SW480 (cell line): ENCODE results near the gene PSMC2.

Experiments used
- DNase-seq: peaks from one replicate; pipeline ENCODE4 v3.0.0-alpha.2; 2016; ENCODE audit warnings: low spot score

PSMC2 gene

DNA sequence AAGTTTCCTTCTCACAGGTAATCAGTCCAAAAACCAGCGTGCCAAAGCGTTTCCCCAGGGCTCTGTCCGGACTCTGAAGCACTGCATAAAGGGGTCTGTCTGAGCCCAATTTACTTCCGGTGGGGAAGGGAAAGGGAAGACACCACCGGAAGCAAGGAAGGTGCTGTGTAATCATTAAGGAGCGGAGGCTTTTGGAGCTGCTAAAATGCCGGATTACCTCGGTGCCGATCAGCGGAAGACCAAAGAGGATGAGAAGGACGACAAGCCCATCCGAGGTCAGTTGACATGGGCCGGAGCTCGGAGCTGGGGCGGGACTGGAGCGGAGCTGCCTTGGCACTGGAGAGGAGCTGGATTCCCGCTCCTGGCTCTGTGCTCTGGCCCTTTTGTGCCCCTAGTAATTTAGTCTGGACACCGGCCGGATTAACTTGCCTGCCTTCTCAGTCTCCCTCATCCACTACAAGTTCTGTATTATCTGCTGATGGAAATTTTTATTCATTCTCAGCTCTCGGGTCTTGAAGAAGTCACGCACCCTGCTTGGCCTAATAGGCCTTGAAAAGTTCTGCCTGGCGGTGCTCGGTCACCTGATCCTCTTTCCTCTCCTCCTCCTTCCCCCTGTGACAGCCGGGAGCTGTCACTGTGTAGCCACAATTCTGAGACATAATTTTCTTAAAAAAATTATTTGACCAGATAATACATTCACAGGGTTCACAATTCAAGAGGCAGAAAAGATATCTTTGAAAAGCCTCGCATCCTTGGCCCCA lies at the start of gene PSMC2:
TSS of gene PSMC2 (plus strand) at position 137 of the 761 bp plus-strand sequence. CDS start at position 206, 69 bp downstream.
- peak; percentile 97 for DNase-seq

DNA sequence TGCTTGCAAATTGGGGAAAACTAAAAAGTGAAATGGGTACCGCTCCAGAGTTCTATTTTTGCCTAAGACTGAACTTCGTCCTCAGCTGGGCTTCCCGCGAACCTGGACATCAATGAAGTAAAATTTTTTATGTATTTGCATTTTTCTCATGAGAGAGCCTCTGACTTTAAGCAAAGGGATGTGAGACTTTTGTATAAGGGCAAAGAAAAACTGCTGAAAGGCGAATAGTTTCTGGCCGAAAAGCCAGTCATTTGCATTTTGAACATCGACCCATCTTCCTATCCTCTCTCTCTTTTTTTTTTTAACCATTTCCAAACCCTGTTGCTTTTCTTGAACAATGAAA lies 49.6 kb upstream of the PSMC2 start:
- DNase-seq, result no peak

DNA sequence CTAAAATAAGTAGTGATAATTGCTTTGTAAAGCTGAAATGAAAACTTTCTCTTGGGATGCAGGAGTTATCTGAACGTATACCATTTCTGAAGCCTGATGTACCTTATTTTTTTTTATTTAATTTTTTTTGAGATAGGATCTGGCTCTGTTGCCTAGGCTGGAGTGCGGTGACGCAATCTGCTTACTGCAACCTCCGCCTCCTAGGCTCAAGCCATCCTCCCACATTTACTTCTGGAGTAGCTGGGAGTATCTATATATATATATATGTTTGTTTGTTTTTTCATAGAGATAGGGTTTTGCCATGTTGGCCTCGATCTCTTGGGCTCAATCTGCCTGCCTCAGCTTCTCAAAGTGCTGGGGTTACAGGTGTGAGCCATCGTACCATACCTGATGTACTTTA lies 47.8 kb upstream of the PSMC2 start:
- no peak for DNase-seq

DNA sequence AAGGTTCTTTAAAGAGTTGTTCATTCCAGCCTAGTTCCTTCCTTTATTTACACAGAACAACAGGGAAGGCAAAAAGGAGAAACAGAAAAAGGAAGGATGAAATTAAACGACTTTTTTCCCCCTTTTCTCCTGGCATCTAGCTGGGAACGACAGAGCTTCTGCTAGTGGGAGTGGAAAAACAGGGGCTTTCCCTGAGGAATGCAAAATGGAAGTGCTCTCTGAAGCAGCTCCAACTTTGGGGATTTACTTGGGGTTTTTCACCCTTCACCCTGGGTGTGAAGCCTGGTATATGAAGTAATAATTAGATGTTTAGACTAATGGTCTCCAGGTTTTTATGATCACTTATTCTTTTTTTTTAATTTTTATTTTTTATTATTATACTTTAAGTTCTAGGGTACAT lies 46.0 kb upstream of the PSMC2 start:
- DNase-seq, result no peak

DNA sequence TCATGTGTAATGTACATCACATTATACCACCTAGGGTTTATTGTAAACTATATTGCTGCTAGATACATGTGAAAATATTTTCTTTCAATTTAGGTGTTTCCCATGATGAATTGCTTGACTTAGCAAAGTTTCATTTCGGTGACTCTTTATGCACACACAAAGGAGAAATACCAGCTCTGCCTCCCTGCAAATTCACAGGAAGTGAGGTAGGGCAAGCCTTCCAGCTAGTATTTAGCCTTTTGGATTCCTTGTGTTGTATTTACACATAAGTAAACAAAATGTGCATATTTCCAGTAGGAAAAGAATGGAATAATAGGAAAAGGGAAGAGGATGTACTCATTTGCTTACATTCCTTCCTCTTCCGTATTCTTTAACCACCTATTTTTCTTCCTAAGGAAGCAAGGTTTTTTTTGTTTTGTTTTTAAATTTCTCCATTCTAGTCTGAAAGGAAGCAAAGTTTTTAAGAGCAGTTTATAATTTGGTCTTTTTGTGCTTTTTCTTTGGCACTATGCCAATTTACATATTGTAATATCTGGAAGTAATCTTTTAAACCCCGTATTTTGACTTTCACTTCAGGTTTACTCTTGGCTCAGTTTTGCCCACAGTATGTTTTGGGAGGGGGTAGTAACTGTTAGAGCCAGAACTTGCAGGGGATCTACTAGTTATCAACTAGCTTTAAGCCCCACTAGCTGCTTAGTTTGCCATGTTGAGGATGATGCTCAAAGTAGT lies 39.8 kb upstream of the PSMC2 start:
- no peak for DNase-seq

DNA sequence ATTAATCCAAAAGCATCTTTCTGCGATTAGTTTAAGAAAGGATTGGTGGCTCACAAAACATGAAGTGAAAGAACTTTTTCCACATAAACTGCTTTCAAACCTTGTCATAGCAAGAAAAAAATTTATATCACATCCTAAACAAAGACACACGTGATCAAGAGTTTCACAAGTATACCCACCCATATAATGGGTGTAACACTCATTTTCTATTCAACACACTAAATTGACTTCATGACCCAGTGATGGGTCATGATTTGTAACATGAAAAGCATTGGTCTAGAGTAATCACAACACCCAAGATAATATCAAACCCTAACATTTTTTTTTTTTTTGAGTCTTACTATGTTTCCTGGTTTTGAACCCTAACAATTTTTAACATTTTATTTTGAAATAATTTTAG lies 32.6 kb upstream of the PSMC2 start:
- DNase-seq, result no peak

DNA sequence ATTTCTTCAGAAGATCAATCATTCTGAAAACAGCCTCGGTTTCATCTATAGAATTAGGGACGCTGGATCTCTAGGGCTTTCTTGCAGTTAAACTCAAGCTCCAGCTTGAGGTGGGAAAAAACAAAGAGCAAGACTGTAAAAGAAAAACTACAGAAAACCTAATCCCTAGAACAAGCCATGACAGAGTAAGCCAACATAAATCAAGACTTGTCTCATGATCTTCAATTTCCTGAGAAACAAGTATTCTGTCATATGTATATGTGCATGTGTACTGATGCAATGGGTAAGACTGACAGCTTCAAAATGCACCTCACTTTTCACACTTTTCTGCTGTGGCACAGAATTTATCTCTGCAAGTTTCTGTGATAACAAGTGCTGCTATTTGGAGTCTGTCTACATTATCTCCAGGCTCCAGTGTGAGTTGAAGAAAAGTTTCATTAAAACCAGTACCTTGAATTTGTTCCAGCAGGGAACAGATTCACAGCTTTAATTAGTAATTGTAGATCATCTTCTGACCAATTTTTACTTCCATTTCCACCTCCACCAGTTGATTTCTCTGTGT lies 31.0 kb upstream of the PSMC2 start:
- DNase-seq, result no peak

DNA sequence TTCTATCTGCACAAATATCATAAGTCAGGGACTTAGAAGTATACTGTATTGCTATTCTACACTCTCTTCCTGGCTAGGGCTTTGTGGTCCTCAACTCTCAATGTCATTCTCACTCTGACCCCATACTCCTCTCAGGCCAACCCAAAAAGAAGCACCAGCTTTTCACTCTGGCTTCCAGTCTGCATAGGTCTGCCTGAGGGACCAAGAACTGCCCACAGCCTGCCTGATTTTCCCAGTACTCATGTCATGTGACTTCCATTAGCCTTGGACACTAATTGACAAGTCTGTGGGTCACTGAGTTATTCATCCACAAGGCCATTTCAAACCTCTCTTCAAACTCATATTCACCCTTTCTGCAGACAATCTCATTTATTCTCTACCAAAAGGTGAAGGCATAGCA lies 30.4 kb upstream of the PSMC2 start:
- DNase-seq, result no peak

DNA sequence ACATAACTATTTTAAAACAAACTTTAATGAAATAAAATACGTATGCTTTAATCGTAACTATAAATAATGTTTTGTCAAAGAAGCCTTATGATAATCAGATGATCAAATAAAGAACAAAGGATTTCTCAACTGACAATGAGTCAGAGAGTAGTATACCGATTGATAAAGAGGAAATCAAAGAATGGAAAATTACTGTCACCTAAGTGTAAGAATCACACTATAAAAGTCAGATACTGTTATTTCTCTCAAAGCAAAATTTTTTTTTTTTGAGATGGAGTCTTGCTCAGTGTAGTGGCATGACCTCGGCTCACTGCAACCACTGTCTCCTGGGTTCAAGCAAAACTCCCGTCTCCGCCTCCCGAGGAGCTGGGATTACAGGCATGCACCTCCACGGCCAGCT lies 21.7 kb upstream of the PSMC2 start:
- DNase-seq, result no peak

DNA sequence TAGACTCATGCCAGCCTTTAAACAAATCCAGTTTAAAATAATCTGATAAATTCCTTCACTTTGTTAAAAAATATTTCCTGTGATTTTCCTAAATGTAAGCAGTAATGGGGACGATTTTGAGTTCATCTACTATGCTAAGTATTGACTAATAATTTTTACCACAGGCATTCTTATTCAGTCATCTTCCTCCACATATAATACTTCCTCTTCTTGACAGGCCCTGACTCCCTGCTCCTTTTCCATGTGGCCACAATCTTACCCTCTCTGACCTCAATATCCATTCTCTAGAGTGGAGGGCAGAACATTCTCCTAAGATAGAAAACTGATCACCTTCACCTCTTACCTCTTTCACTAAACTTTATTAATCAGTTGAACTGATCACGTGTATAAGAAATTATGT lies 10.7 kb upstream of the PSMC2 start:
- no peak for DNase-seq

DNA sequence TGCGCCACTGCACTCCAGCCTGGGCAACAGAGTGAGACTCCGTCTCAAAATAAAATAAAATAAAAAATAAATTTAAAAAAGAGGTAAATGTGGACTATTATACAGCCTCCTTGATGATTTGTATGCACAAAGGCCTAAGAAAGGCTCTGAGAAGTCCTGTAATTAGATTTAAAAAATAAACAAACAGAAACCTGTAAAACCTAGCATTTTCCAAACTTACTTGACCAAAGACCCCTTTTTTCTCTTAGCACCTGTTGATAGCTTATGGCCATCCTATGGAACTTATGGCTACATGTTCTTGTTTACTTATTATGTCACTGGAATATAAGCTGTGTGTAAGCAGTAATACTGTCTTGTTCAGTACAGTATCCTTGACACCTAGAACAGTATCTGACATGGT lies 8.6 kb upstream of the PSMC2 start:
- DNase-seq, result no peak

DNA sequence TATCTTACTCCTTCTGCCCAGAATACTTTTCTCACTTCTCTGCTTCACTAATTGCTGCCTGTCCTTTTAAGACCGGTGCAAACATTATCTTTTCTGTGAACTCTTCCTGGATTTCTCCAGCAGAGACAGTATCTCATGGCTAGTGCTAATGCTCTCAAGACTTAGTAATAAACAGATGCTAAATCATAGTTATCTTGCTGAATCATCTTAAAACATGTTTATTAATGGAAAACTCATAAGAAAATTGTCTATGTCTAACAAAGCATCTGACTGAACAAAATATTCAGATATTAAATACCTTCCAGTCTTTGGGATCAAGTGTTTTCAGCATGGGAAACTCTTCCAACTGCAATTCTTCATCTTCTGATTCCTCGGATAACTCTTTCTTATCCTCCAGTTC lies 6.0 kb upstream of the PSMC2 start:
- no peak for DNase-seq

DNA sequence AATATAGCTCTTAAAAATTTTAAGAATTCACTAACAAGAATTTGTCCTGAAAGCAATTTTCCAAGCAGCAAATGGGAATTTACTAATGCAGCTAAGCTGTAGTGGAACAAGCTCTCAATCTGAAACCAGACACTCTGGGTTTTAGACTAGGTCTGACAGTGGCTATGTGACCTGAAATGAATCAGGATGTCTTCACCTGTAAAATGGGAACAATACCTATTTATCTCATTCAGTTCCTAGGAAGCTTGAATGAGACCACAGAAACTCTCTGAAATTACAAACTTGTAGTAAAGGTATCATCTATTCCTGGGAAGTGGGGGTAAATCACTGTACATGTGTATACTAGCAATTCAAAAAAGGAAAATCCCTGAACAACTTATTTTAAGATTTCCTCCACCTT lies 4.1 kb upstream of the PSMC2 start:
- no peak for DNase-seq

DNA sequence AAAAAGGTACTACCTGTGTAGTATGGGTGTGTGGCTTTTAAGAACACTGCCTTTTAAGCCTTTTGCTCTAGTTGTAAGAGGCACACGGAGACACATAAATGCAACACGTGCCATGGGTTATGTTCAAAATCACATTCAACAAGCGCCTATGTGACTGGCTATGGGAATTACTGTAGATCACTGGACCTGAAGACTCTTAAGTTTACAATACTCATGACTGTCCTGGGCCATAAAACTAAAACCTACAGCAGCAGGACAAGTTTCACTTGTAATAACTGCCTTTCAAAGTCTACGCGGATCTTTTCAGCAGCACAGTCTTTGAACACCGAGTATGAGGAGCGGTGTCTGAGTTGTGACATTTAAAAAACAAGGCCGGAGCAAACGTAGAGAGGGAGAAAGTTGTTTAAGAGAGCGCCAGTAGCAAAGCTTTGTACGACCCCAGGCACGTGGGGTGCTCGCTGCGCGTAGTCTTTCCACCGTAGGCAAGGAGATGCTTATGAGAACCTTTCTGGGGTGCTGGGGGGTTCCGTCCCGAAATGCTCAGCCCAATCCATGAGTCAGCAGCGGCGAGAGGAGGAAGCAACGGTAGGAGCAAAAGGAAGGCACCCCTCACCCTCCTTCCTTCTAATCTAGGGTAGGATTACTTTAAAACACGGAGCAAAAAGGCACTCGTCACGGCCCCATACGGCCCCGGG lies 3.5 kb upstream of the PSMC2 start:
- peak; percentile 53 for DNase-seq

DNA sequence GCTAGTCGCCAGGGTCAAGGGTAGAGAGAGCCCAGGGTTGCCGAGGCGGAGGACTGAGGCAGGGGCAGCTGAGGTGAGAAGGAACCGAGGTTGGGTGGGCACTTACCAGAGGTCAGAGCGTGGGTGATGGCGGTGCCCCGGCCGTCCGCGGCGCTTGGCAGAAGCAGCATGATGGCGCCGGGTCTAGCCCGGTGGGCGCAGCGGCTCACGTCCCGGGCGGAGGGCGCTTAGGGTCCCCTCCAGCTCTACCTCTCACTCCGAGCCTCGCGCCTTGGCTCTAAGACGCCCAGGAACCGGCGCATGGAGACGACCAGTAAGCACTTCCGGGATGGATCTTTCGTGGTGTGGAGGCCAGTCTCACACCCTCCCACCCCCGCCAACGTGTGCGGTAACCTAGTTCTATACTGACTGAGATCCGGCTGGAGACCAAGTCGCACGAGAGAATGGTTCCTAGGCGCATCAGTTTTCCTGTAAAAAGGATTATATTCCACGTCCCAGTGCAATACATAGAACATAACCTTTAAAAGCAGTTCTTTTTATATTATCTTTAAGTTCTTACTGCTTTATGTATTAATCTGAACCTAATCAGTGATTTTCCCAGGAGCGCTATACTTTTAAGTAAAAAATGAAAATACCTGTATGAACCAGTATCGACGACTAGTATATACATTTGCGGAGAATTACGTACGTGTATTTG lies 2.8 kb upstream of the PSMC2 start, which contains the start of gene DNAJC2:
TSS of gene DNAJC2 (minus strand) at position 315 of the 697 bp plus-strand sequence. CDS start at position 170, 145 bp downstream.
- peak; percentile 98 for DNase-seq

DNA sequence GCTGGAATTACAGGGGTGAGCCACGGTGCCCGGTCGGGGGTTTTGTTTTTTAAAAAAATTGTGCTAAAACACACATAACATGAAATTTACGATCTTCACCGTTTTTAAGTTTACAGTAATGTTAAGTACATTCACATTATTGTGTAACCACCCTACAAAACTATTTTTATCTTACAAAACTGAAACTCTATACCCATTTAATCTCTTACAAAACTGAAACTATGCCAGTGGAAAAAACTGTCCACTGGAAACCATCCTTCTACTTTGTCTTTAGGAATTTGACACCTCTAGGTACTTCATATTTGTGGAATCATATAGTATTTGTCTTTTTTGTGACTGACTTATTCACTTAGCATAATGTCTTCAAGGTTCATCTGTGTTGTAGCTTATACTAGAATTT lies 1.0 kb upstream of the PSMC2 start:
- DNase-seq, result no peak

DNA sequence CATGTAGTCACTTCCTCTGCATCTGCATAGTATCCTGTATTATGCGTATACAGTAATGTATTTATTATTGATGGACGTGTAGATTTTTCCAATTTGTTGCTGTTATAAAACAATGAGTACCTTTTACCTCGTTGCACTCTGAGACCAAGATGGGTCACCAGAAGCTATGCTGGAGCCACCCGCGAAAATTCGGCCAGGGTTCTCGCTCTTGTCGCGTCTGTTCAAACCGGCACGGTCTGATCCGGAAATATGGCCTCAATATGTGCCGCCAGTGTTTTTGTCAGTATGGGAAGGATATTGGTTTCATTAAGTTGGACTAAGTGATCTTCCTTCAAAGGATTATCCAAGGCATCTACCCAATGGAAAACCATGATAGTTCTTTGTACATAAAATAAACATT lies 1.0 kb downstream of the PSMC2 start:
- no peak for DNase-seq

DNA sequence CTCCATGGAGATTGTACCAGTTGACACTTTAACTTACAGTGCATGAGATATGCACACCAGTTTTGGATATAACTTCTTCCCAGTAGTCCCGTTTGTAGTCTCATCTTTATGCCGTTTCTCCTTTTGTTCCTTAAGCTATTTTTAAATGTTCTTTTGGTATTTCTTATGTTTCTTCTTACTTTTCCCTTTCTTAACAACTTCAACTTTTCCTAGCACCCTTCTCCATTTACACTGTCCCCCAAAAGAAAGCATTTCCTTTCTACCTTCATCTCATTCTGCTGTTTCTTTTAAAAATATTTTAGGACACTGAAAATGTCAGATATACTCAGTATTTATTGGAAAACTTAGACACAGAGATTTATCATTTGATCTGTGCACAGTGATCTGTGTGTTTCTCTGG lies 1.5 kb downstream of the PSMC2 start:
- no peak for DNase-seq

DNA sequence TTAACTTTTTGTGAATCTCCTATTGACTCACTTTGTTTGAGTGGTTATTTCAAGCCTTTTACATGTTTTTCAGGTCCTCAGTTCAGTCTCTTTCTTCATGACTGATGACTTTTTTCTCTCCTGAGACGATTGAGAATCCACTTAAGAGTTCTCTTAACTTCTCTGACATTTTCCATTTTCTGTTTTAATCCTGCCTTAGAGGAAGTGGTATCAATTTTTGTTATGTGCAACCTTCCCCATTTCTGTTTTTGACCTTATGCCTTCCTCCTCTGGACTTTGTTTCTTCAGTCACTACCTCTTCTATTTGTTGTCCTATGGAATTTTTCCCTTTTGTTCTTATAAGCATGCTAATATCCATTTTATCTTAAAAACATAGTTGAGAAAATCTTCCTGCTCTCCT lies 2.4 kb downstream of the PSMC2 start:
- DNase-seq, result no peak

DNA sequence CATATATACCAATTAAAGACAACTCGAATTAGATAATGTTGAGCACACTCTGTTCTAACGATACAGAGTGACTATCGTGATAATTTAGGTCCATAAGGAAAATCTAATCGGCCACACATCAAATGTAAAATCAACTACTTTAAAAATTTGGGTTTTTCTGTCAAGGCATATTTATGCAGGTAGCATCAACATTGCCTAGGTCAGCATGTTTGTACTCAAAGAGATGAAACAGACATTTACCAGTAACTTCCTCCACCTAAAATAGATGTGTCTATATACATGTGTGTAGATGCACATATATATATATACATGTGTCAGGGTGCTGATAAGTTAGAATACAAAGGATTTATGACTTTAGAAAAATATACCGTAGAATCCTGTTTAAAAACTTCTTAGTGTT lies 22.0 kb downstream of the PSMC2 start:
- no peak for DNase-seq

DNA sequence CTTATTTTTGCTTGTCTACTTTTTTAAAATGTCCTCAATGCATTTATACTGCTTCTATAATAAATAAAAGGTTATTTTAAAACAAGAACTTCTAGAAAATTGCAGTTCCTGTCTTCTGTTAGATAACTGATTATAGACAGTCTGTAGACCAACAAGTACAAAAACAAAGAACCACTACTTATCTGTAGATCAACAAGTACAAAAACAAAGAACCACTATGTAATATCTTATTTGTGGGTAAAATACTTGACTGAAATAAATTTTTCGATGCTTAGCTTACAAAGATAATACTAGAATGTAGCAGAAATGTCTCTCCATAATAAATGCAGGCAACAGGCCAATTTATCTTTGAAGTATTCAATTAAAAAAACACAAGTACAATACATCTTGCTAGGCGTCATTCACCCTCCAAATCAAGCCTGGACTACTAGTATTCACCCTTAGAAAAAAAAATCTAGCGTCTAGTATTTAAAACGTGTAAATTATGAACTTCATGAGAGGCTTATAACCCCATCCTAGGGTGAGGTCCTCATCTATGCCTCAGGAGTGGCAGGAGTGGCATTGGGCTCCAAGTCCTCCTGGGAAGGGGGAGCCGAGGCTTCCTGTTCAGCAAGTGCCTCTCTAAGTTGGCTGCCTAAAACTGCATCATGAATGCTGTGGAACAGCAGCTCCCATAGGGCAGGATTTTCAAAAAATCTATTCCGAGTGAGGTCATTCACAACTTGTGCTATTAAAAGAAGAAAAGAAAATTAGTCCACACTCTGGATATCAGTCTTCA lies 26.6 kb downstream of the PSMC2 start:
- DNase-seq, result no peak
